PC-9 (cell line): Measurements from ENCODE around the gene CHAD.

Experiments
- EZH2 ChIP-seq: fragments of 200-600 bp; sonication (generic); IDR thresholded peaks from 2 replicates; pipeline ENCODE4 v1.8.0; 2017; ENCODE audit warnings: antibody characterized with exemption, low read depth
- TF ChIP-seq, protein P1 (sequence below): fragments of 200-600 bp; sonication (generic); conservative IDR thresholded peaks from 2 replicates; pipeline ENCODE4 v1.6.1; 2017; ENCODE audit warnings: mixed run types, antibody characterized with exemption, mild to moderate bottlenecking, moderate library complexity

- TF ChIP-seq, protein P1, sequence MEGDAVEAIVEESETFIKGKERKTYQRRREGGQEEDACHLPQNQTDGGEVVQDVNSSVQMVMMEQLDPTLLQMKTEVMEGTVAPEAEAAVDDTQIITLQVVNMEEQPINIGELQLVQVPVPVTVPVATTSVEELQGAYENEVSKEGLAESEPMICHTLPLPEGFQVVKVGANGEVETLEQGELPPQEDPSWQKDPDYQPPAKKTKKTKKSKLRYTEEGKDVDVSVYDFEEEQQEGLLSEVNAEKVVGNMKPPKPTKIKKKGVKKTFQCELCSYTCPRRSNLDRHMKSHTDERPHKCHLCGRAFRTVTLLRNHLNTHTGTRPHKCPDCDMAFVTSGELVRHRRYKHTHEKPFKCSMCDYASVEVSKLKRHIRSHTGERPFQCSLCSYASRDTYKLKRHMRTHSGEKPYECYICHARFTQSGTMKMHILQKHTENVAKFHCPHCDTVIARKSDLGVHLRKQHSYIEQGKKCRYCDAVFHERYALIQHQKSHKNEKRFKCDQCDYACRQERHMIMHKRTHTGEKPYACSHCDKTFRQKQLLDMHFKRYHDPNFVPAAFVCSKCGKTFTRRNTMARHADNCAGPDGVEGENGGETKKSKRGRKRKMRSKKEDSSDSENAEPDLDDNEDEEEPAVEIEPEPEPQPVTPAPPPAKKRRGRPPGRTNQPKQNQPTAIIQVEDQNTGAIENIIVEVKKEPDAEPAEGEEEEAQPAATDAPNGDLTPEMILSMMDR = no peak
- TF ChIP-seq EZH2 = no peak
Observed at GRCh38 chr17:50429793-50430192, 38.9 kb downstream of the CHAD start.
